Measurements from ENCODE around the gene CNPY2.

Gene CNPY2

DNA sequence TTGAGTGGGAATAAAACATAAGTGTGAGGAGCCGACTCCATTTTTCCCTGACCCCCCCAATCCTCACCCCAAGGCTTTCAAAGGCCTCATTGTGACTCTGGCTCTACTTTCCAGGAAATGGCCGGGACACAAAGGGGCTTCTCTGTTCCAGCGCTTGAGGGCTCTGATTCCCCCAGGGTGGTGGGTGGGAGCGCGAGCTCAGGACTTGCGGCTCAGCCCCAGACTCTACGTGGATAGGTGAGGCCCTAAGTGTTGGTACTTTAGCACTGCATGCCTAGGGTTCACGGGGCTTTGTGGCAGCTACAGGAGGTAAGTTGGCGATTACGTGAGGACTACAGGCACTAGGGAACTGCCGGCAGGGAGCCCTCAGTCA, 553 bp downstream of the CNPY2 start:
- no peaks in the 10 kb centered on the region for H3K27me3 ChIP-seq (replicated peaks)
- H3K36me3 ChIP-seq (replicated peaks), result peaks cover 19% of the 10 kb centered on the region
- DNase-seq, result peak; percentile 11
- H3K4me3 ChIP-seq (ENCODE audit: low read depth, low read length), result peak overlapping the region; percentile 95
- in situ Hi-C loops (cut with HindIII; ENCODE audit: low pct_ligation_motif_present, low sequenced_read_pairs), result no loop called here
- peak overlapping the region; percentile 91 for H3K27ac ChIP-seq
- no peak for TF ChIP-seq CTCF (IDR thresholded peaks at IDR 0.05; ENCODE audit: low read depth, low read length, missing control alignments)

DNA sequence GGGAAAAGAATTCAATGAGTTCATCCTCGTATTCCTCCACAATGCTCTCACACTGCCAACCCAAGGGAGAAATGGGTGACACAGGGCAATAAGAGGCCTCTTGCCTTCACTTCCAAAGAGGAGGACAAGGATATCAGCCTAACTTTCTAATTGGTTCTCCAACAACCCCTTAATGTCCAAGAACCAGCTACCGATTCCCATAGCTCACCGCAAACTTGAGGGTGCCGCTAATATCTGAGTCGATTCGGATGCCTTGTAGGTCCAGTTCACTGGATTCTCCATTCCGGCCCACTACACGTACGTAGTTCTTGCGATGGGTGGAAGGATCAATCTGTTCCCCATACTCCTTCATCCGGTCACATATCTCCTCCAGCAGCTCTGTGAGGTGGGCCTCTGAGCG, 4.8 kb downstream of the CNPY2 start:
- DNase-seq, result no peak
- no peaks in the 10 kb centered on the region for H3K27me3 ChIP-seq (replicated peaks)
- no peak overlapping the region for H3K4me3 ChIP-seq (ENCODE audit: low read depth, low read length)
- in situ Hi-C loops (cut with HindIII; ENCODE audit: low pct_ligation_motif_present, low sequenced_read_pairs), result no loop called here
- no peak overlapping the region for H3K27ac ChIP-seq
- H3K36me3 ChIP-seq (replicated peaks), result peaks cover 43% of the 10 kb centered on the region
- no peak for TF ChIP-seq CTCF (IDR thresholded peaks at IDR 0.05; ENCODE audit: low read depth, low read length, missing control alignments)

DNA sequence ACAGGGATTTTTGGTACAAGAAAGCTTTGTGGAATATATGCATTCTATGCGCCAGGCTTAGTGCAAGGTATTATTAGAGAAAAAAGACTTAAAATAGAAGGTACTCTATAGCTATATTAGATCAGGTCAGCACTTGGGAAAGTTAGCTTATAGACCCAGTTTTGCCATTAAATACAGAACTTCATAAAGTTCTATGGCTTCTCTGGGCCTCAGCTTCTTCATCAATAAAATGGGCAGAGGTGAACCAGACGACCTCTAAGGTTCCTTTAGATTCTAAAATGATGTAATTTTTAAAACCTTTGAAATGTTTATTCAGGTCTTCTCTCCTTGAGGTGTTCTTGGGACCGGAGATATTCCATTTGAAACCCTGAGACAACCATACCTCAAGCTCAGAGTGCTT, 7.1 kb downstream of the CNPY2 start:
- in situ Hi-C loops (cut with HindIII; ENCODE audit: low pct_ligation_motif_present, low sequenced_read_pairs), result no loop called here
- no peak overlapping the region for H3K4me3 ChIP-seq (ENCODE audit: low read depth, low read length)
- H3K27ac ChIP-seq, result no peak overlapping the region
- TF ChIP-seq CTCF (IDR thresholded peaks at IDR 0.05; ENCODE audit: low read depth, low read length, missing control alignments), result no peak
- H3K36me3 ChIP-seq (replicated peaks), result peaks cover 48% of the 10 kb centered on the region
- no peaks in the 10 kb centered on the region for H3K27me3 ChIP-seq (replicated peaks)
- no peak for DNase-seq

DNA sequence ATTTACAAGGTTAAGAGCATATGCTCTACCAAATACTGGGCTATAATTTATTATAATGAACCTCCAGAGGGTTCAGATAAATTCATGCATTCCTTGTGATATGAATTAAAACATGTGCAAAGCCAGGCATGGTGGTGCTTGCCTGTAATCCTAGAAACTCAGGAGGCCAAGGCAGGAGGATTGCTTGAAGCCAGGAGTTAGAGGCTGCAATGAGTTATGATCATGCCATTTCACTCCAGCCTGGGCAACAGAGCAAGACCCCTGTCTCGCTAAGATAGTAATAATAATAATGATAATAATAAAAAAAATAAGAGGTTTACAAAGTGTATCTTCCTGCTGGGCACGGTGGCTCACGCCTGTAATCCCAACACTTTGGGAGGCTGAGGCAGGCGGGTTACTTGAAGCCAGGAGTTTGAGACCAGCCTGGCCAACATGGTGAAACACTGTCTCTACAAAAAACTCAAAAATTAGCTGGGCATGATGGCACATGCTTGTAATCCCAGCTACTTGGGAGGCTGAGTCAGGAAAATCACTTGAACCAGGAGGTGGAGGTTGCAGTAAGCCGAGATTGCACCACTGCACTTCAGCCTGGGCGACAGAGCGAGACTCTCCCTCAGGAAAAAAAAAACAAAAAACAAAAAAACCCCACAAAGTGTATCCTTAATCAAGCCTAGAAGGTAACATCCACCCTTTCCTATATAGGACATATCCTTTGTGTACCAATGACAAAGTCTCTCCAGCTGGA, 8.4 kb downstream of the CNPY2 start:
- no peak overlapping the region for H3K4me3 ChIP-seq (ENCODE audit: low read depth, low read length)
- H3K27me3 ChIP-seq (replicated peaks), result no peaks in the 10 kb centered on the region
- no peak for DNase-seq
- H3K27ac ChIP-seq, result no peak overlapping the region
- in situ Hi-C loops (cut with HindIII; ENCODE audit: low pct_ligation_motif_present, low sequenced_read_pairs), result no loop called here
- peaks cover 43% of the 10 kb centered on the region for H3K36me3 ChIP-seq (replicated peaks)
- no peak for TF ChIP-seq CTCF (IDR thresholded peaks at IDR 0.05; ENCODE audit: low read depth, low read length, missing control alignments)

- H3K27ac ChIP-seq, result no peak overlapping the region
- TF ChIP-seq CTCF (IDR thresholded peaks at IDR 0.05; ENCODE audit: low read depth, low read length, missing control alignments), result no peak
- in situ Hi-C loops (cut with HindIII; ENCODE audit: low pct_ligation_motif_present, low sequenced_read_pairs), result no loop called here
- H3K36me3 ChIP-seq (replicated peaks), result peaks cover 31% of the 10 kb centered on the region
- no peak overlapping the region for H3K4me3 ChIP-seq (ENCODE audit: low read depth, low read length)
- no peak for DNase-seq
- no peaks in the 10 kb centered on the region for H3K27me3 ChIP-seq (replicated peaks)
Measured at GRCh38 chr12:56304872-56305590, 10.8 kb downstream of the CNPY2 start.

Data from brain microvascular endothelial cell (primary cell).